Activated CD4-positive, alpha-beta T cell treated with anti-CD3 and anti-CD28 coated beads for 36 hours (primary cell): ENCODE results near the gene MGST2. TPM values are rescaled to one million over a fixed set of nuclear protein-coding genes. Genes with fewer than 3 reads are reported as not detected.
A peak's percentile ranks its signal among the peaks of the same experiment; 100 is the strongest.

Source experiments
- ATAC-seq: fragments of 200-7000 bp; cut with Tn5 transposase; one replicate; pipeline ENCODE4 v1.10.0; 2021; ENCODE audit warnings: mild to moderate bottlenecking, moderate library complexity
- CTCF ChIA-PET: fragments of 350-600 bp; sonication (Branson Sonifier 250); formaldehyde crosslinking; loops from one replicate; lab custom pipeline; 2021; ENCODE audit warnings: antibody characterized with exemption; lab: Charles Lee
- POLR2A ChIA-PET: fragments of 350-600 bp; sonication (Branson Sonifier 250); formaldehyde crosslinking; loops from one replicate; lab custom pipeline; 2021; ENCODE audit warnings: antibody characterized with exemption, inconsistent platforms; lab: Charles Lee
- DNase-seq: peaks from one replicate; pipeline ENCODE4 v3.0.0-alpha.2; 2020
- H3K27ac Mint-ChIP-seq: one replicate; pipeline ENCODE4 v1.8.0; 2021; ENCODE audit warnings: mixed read lengths
- H3K27me3 Mint-ChIP-seq: one replicate; pipeline ENCODE4 v1.8.0; 2021; ENCODE audit warnings: mixed read lengths
- H3K36me3 Mint-ChIP-seq: one replicate; pipeline ENCODE4 v1.8.0; 2021; ENCODE audit warnings: low read depth, mixed read lengths
- H3K4me1 Mint-ChIP-seq: one replicate; pipeline ENCODE4 v1.8.0; 2021; ENCODE audit warnings: mixed read lengths
- H3K4me3 Mint-ChIP-seq: one replicate; pipeline ENCODE4 v1.8.0; 2021; ENCODE audit warnings: mild to moderate bottlenecking, moderate library complexity, mixed read lengths
- H3K9me3 Mint-ChIP-seq: one replicate; pipeline ENCODE4 v1.8.0; 2021; ENCODE audit warnings: low read depth, mixed read lengths
- intact Hi-C, 2 experiments: fragments of 100-400 bp; cut with DNase I in 1 of 2; cut with micrococcal nuclease in 1 of 2; formaldehyde crosslinking; loops; one replicate each; pipeline versions ENCODE4 v1.14.2 to v1.15.1; 2022 to 2024; cut with DNase I, micrococcal nuclease
- total RNA-seq, 2 experiments: library from RNA; stranded (reverse); gene quantifications; one replicate each; pipeline ENCODE4 v1.2.3, GENCODE V29; 2021

MGST2 gene
- total RNA-seq, 2 experiments from 2014 or later: 28.9 to 32.8 TPM

DNA sequence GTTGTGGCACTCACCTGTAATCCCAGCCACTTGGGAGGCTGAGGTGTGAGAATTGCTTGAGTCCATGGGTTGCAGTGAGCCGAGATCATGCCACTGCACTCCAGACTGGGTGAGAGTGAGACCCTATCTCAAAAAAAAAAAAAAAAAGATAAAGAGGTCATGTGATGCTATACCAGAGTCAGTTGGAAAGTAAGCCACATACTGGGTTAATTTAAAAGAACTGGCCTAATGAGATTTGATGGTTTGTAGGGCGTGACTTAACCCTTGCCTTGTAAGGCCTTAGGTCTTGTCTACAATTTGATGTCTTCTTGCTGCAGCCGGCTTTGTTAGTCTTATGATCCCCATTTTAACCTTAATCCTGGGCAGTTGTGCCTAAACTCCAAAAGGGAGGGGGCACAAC, 5.2 kb downstream of the MGST2 start:
- Mint-ChIP-seq H3K9me3 (no peaks in the 10 kb centered on the region), H3K4me1 (peaks cover 12% of the 10 kb centered on the region), H3K4me3 (no peak overlapping the region), H3K36me3 (peaks cover 8% of the 10 kb centered on the region), H3K27me3 (no peaks in the 10 kb centered on the region), H3K27ac (no peak overlapping the region)
- CTCF ChIA-PET: no interaction called here
- POLR2A ChIA-PET: no interaction called here
- intact Hi-C loops: no loop called here
- ATAC-seq (no peak), DNase-seq (no peak)

GRCh38 chr4:139672215-139672614, 6.6 kb downstream of the MGST2 start:
- ChIA-PET CTCF (interaction anchor here (0.5 to 1.5 kb wide), 3 partner anchors 14 to 188 kb away, joined by 3 to 4 read pairs (median 3); no protein-coding TSS in a partner anchor), POLR2A (interaction anchor here (0.6 kb wide), 1 partner anchor 398 kb away, joined by 5 read pairs; no protein-coding TSS in a partner anchor)
- H3K27me3 Mint-ChIP-seq: no peaks in the 10 kb centered on the region
- H3K27ac Mint-ChIP-seq: no peak overlapping the region
- no peak for ATAC-seq
- H3K4me3 Mint-ChIP-seq: no peak overlapping the region
- peaks cover 5% of the 10 kb centered on the region for H3K36me3 Mint-ChIP-seq
- DNase-seq: no peak
- peaks cover 2% of the 10 kb centered on the region for H3K4me1 Mint-ChIP-seq
- intact Hi-C loops: no loop called here
- H3K9me3 Mint-ChIP-seq: no peaks in the 10 kb centered on the region

DNA sequence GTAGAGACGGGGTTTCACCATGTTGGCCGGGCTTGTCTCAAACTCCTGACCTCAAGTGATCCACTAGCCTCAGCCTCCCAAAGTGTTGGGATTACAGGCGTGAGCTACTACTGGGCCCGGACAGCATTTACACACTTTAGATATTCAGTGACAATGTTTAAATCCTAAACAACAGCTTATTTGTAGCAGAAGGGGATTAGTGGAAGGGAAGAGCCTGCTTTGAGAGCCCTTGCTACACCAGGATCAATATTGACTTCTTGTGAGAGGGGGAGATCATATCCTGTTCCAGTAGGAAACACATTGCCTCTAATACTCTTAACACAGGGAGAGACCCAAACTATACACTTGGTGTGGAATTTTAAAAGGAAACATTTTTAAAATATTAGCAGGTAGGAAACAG, 7.1 kb downstream of the MGST2 start:
- Mint-ChIP-seq H3K9me3 (no peaks in the 10 kb centered on the region), H3K27me3 (no peaks in the 10 kb centered on the region), H3K4me1 (no peaks in the 10 kb centered on the region), H3K27ac (no peak overlapping the region), H3K36me3 (peaks cover 5% of the 10 kb centered on the region), H3K4me3 (no peak overlapping the region)
- CTCF ChIA-PET: interaction anchor here (1.2 to 1.5 kb wide), 3 partner anchors 15 to 27 kb away, joined by 3 to 5 read pairs (median 3); no protein-coding TSS in a partner anchor
- intact Hi-C loops: no loop called here
- ATAC-seq (no peak), DNase-seq (no peak)
- POLR2A ChIA-PET: no interaction called here

DNA sequence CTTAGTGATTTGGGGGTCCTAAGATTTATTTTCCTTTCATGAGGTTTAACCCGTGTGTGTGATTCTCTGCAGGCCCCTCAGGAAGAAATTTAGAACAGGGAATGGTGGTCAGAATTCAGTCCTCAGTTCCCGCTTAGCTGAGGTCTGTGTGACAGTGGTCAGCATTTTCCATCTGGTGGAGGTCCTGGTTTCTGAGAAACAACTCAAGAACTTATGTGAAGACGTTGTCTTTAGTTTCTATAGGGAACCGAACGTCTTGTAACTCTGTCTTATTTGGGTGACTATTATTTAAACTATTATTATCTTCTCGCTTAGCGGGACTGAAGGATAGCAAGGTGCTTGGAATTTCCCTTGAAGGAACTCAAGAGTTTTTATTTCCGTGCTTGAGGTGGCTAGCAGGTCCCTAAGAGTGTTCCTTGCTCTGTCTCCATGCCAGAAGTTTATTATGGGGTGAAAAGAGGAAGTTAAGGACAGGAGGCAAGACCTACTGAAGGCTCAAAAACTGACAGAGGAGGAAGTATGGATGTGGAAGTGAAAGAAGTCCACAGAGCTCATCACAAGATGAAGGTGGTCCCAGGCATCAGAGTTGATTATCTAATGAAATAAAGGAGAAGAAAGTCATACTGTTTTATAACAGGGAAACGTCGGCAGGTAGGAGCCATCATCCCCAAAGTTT, 9.4 kb downstream of the MGST2 start:
- H3K9me3 Mint-ChIP-seq: no peaks in the 10 kb centered on the region
- CTCF ChIA-PET: no interaction called here

DNA sequence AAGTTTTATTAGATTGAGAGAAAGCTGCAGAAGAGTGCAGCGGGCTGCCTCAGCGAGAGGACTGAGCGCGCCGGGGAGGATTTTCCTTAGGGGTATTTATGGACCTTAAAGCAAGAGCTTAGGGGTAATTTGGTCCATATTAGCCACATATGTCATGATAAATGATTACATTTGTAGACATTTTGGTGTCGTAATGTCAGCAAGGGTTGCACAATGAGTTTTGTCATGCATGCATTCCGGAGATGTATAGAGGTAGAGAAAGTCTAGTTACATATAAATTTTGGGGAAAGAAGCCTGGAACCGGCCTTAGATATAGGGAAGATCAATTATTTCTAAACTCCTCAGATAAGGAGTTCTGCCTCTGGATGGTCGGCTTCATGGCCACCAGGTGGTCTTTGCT, 10.0 kb downstream of the MGST2 start:
- Mint-ChIP-seq H3K9me3 (no peaks in the 10 kb centered on the region), H3K36me3 (peaks cover 10% of the 10 kb centered on the region), H3K4me3 (no peak overlapping the region), H3K4me1 (no peaks in the 10 kb centered on the region), H3K27me3 (no peaks in the 10 kb centered on the region), H3K27ac (no peak overlapping the region)
- intact Hi-C loops: no loop called here
- ChIA-PET CTCF (no interaction called here), POLR2A (no interaction called here)
- DNase-seq (no peak), ATAC-seq (no peak)

More for the DNA sequence above, 9.4 kb downstream of the MGST2 start:
- Mint-ChIP-seq H3K36me3 (peaks cover 10% of the 10 kb centered on the region), H3K4me1 (no peaks in the 10 kb centered on the region), H3K4me3 (no peak overlapping the region), H3K27ac (no peak overlapping the region), H3K27me3 (no peaks in the 10 kb centered on the region)
- DNase-seq: no peak
- POLR2A ChIA-PET: no interaction called here
- no peak for ATAC-seq
- intact Hi-C loops: no loop called here

- intact Hi-C loops: no loop called here
- ChIA-PET POLR2A (no interaction called here), CTCF (interaction anchor here (0.8 kb wide), 1 partner anchor 19 kb away, joined by 3 read pairs; no protein-coding TSS in a partner anchor)
Observed at GRCh38 chr4:139676365-139676764, 10.7 kb downstream of the MGST2 start.

DNA sequence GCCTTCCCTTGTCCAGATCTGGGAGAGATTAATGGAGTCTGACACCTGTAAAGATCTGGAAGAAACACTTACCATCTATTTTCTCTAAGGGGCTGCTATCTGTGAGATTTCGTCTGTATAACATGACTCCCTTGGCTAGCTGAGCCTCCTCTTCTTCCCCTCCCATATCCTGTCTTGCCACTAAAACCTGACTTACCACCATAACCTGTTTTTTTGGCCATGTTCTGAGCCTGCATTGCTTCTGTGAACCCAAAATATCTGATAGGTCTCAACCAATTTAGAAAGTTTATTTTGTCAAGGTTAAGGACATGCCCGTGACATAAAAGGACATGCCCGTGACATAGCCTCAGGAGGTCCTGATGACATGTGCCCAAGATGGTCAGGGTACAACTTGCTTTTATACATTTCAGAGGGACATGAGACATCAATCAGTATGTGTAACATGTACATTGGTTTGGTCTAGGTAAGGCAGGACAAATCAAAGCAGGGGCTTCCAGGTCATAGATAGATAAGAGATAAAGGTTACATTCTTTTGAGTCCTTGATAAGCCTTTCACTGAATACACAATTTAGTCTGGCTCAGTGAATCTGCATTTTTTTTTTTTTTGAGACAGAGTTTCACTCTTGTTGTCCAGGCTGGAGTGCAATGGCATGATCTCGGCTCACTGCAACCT, 11.4 kb downstream of the MGST2 start:
- ChIA-PET CTCF (interaction anchor here (0.8 kb wide), 1 partner anchor 20 kb away, joined by 3 read pairs; no protein-coding TSS in a partner anchor), POLR2A (no interaction called here)
- H3K4me1 Mint-ChIP-seq: peaks cover under 1% of the 10 kb centered on the region
- H3K4me3 Mint-ChIP-seq: no peak overlapping the region
- intact Hi-C loops: no loop called here
- H3K27ac Mint-ChIP-seq: no peak overlapping the region
- H3K9me3 Mint-ChIP-seq: no peaks in the 10 kb centered on the region
- no peak for ATAC-seq
- H3K27me3 Mint-ChIP-seq: no peaks in the 10 kb centered on the region
- no peak for DNase-seq
- H3K36me3 Mint-ChIP-seq: peaks cover 10% of the 10 kb centered on the region

More at GRCh38 chr4:139676365-139676764, 10.7 kb downstream of the MGST2 start:
- Mint-ChIP-seq H3K4me1 (no peaks in the 10 kb centered on the region), H3K27ac (no peak overlapping the region), H3K4me3 (no peak overlapping the region), H3K36me3 (peaks cover 10% of the 10 kb centered on the region), H3K27me3 (no peaks in the 10 kb centered on the region), H3K9me3 (no peaks in the 10 kb centered on the region)
- DNase-seq (no peak), ATAC-seq (no peak)

DNA sequence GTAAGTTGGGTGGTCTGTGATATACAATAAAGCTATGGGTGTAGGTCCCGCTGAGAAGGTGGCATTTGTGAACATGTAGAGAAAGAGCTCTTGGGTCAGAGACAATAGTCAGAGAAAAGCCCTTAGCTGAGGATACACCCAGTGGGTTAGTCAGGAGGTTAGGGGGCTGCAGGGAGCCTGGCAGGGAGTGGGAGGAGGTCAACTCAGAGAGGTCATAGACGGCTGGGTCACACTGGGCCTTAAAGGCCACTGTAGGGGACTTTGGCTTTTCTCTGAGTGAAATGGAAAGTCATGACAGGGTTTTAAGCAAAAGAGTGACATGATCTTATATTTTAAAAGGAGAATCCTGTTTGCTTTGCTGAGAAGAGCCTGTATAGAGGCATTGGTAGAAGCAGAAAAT, 16.7 kb downstream of the MGST2 start:
- DNase-seq (no peak), ATAC-seq (no peak)
- Mint-ChIP-seq H3K27ac (no peak overlapping the region), H3K9me3 (no peaks in the 10 kb centered on the region), H3K4me1 (peaks cover 8% of the 10 kb centered on the region), H3K36me3 (peaks cover 28% of the 10 kb centered on the region), H3K4me3 (no peak overlapping the region), H3K27me3 (no peaks in the 10 kb centered on the region)
- ChIA-PET POLR2A (no interaction called here), CTCF (no interaction called here)
- intact Hi-C loops: no loop called here

DNA sequence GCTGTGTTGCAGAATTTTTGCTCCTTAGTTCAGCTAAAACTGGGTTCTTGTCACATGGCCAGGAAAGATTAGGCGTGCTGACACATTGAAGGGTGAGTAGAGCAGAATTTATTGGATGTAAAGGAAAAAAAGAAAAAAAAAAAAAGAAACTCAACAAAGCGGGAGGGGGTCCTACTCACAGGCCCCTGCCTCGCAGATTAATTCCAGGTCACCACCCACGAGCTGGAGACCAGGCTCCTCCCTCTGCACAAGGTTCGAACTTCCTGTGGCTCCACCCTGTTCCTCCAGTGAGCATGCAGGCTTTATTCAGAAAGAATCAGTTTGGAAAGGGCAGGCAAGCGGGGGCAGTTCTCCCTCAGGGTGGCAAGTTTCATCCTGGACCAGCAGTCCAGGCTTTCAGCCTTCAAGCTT, 17.1 kb downstream of the MGST2 start:
- POLR2A ChIA-PET: no interaction called here
- Mint-ChIP-seq H3K27me3 (no peaks in the 10 kb centered on the region), H3K4me3 (no peak overlapping the region), H3K9me3 (no peaks in the 10 kb centered on the region), H3K4me1 (peaks cover 8% of the 10 kb centered on the region), H3K27ac (no peak overlapping the region), H3K36me3 (peaks cover 28% of the 10 kb centered on the region)
- CTCF ChIA-PET: no interaction called here
- no peak for DNase-seq
- no peak for ATAC-seq
- intact Hi-C loops: no loop called here

GRCh38 chr4:139684351-139684750, 18.7 kb downstream of the MGST2 start:
- H3K36me3 Mint-ChIP-seq: peaks cover 20% of the 10 kb centered on the region
- intact Hi-C loops: no loop called here
- H3K4me1 Mint-ChIP-seq: peaks cover 8% of the 10 kb centered on the region
- ChIA-PET POLR2A (no interaction called here), CTCF (interaction anchor here (1.3 kb wide), 1 partner anchor 27 kb away, joined by 4 read pairs; no protein-coding TSS in a partner anchor)
- DNase-seq (no peak), ATAC-seq (no peak)
- no peaks in the 10 kb centered on the region for H3K27me3 Mint-ChIP-seq
- H3K4me3 Mint-ChIP-seq: no peak overlapping the region
- no peak overlapping the region for H3K27ac Mint-ChIP-seq
- no peaks in the 10 kb centered on the region for H3K9me3 Mint-ChIP-seq

DNA sequence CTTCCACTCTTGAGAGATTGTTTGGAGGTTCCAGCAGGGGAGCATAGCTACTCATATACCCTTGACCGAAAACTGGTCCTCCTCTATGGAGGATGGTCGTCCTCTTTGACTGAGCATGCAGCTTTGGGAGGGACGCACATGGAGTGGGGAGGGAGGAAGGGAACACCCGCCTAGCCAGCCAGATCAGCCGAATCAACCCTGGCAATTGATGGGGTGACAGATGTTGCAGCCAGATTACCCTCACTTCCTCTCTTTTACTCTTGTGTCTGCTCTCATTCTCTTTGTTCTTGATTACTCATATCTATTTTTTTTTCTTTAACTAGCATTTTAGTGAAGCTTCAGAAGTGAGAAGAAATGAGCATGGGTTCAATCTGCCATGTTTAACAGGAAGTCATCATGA, 19.6 kb downstream of the MGST2 start:
- ATAC-seq (peak; percentile 74), DNase-seq (peak; percentile 18)
- Mint-ChIP-seq H3K4me1 (peaks cover 8% of the 10 kb centered on the region), H3K36me3 (peaks cover 19% of the 10 kb centered on the region), H3K27ac (no peak overlapping the region), H3K9me3 (no peaks in the 10 kb centered on the region), H3K4me3 (no peak overlapping the region), H3K27me3 (no peaks in the 10 kb centered on the region)
- ChIA-PET POLR2A (no interaction called here), CTCF (interaction anchor here (1.3 kb wide), 1 partner anchor 28 kb away, joined by 4 read pairs; no protein-coding TSS in a partner anchor)
- intact Hi-C loops: no loop called here

GRCh38 chr4:139686130-139686529, 20.5 kb downstream of the MGST2 start:
- no peak overlapping the region for H3K27ac Mint-ChIP-seq
- CTCF ChIA-PET: no interaction called here
- ATAC-seq: no peak
- POLR2A ChIA-PET: no interaction called here
- H3K4me1 Mint-ChIP-seq: peaks cover 8% of the 10 kb centered on the region
- no peaks in the 10 kb centered on the region for H3K9me3 Mint-ChIP-seq
- DNase-seq: no peak
- H3K4me3 Mint-ChIP-seq: no peak overlapping the region
- no peaks in the 10 kb centered on the region for H3K27me3 Mint-ChIP-seq
- peaks cover 19% of the 10 kb centered on the region for H3K36me3 Mint-ChIP-seq
- intact Hi-C loops: no loop called here
